ENCODE data around the gene TMEM72.
A peak's percentile ranks its signal among the peaks of the same experiment; 100 is the strongest.

Gene TMEM72

GRCh38 chr10:44955413-44956070 is 44.4 kb downstream of the TMEM72 start:
- DNase-seq = peak in 1 of 4 experiments; percentile 6

GRCh38 chr10:44956226-44956625 is 45.1 kb downstream of the TMEM72 start:
- peak in 2 of 4 experiments; percentile 52 to 55 for DNase-seq

GRCh38 chr10:44956717-44957706 is 45.9 kb downstream of the TMEM72 start:
- peak in 1 of 4 experiments; percentile 1 for DNase-seq

GRCh38 chr10:44958196-44958897 is 47.2 kb downstream of the TMEM72 start:
- DNase-seq = peak; percentile 75 to 93 (median 84)

- peak; percentile 53 to 74 (median 70) for DNase-seq
Measured at GRCh38 chr10:44958898-44959246, 47.7 kb downstream of the TMEM72 start.

- peak; percentile 94 to 98 (median 96) for DNase-seq
Measured at GRCh38 chr10:44959247-44960087, 48.3 kb downstream of the TMEM72 start, which contains the start of gene RASSF4. TSS of gene RASSF4 (plus strand) at chr10:44959802. CDS start at chr10:44970203, 10,401 bp downstream.

- no peak for DNase-seq
Measured at GRCh38 chr10:44960088-44960460, 48.9 kb downstream of the TMEM72 start.

GRCh38 chr10:44960482-44961229 is 49.5 kb downstream of the TMEM72 start:
- peak in 3 of 4 experiments; percentile 27 to 40 (median 35) for DNase-seq

GRCh38 chr10:44961230-44961571 is 50.1 kb downstream of the TMEM72 start:
- no peak for DNase-seq

- peak in 1 of 4 experiments; percentile 7 for DNase-seq
Measured at GRCh38 chr10:44961931-44962750, 51.0 kb downstream of the TMEM72 start.

GRCh38 chr10:44962870-44963738 is 52.0 kb downstream of the TMEM72 start:
- DNase-seq = peak in 2 of 4 experiments; percentile 56 to 70

- DNase-seq = peak in 1 of 4 experiments; percentile 53
Measured at GRCh38 chr10:44963772-44964633, 52.9 kb downstream of the TMEM72 start.

GRCh38 chr10:44965104-44965503 is 54.0 kb downstream of the TMEM72 start:
- peak in 1 of 4 experiments; percentile 1 for DNase-seq

- peak in 1 of 4 experiments; percentile 3 for DNase-seq
Measured at GRCh38 chr10:44965651-44966097, 54.5 kb downstream of the TMEM72 start.

- peak; percentile 30 to 70 (median 56) for DNase-seq
Measured at GRCh38 chr10:44966129-44966815, 55.1 kb downstream of the TMEM72 start.

- peak in 2 of 4 experiments; percentile 7 to 32 for DNase-seq
Measured at GRCh38 chr10:44966816-44967509, 55.8 kb downstream of the TMEM72 start.

GRCh38 chr10:44967616-44968015 is 56.5 kb downstream of the TMEM72 start:
- DNase-seq = peak; percentile 61 to 83 (median 73)

Data from suppressor macrophage (primary cell).